HepG2 (cell line): ENCODE measurements around the gene AUTS2. TPM values are rescaled to one million over a fixed set of nuclear protein-coding genes. Genes with fewer than 3 reads are reported as not detected.

ENCODE experiments used
- ATAC-seq: fragments of 200-7000 bp; cut with Tn5 transposase; 3 replicates; pipeline ENCODE4 v1.9.1; 2020; ENCODE audit warnings: mild to moderate bottlenecking, moderate library complexity
- BruUV-seq: library from RNA; stranded (reverse); fragments of 400-500 nt; replicated peaks from 2 replicates; lab custom pipeline; 2021; lab: Mats Ljungman, UMichigan
- CTCF ChIA-PET: fragments of 300-600 bp; formaldehyde crosslinking; extraction: SDS; loops from one replicate; lab custom pipeline; 2021; ENCODE audit warnings: low total read pairs, inconsistent platforms, low intra/inter-chr PET ratio; lab: Yijun Ruan, JAX
- POLR2A ChIA-PET: fragments of 350-600 bp; sonication (Branson Sonifier 250); formaldehyde crosslinking; loops from one replicate; lab custom pipeline; 2020; ENCODE audit warnings: antibody characterized with exemption, inconsistent platforms; lab: Yijun Ruan, JAX
- DNase-seq: peaks from one replicate; pipeline ENCODE4 v3.0.0-alpha.2; 2015; ENCODE audit warnings: low spot score
- FAIRE-seq: peaks from 3 replicates; lab custom pipeline; 2011; peaks lifted over from hg19 to GRCh38; lab: Jason Lieb, UNC
- H2AFZ ChIP-seq: one replicate; pipeline ENCODE4 v1.6.1; 2011; ENCODE audit warnings: low read length, inconsistent platforms
- H3K27ac ChIP-seq: fragments of 300-600 bp; 3 replicates; pipeline ENCODE4 v1.8.0; 2011; ENCODE audit warnings: mixed run types, mild to moderate bottlenecking, mixed read lengths, low read length, inconsistent platforms; ENCODE audit not compliant: insufficient read depth; ENCODE audit errors: extremely low read length
- H3K27me3 ChIP-seq, 2 experiments: fragments of 200-600 bp in 1 of 2; 2 replicates in 1 of 2; 3 replicates in 1 of 2; pipeline versions ENCODE4 v1.6.0 to v1.8.0; 2011; ENCODE audit warnings: low read length in 2 of 2, mild to moderate bottlenecking in 2 of 2, moderate library complexity in 2 of 2, inconsistent platforms in 1 of 2; ENCODE audit not compliant: insufficient read depth in 2 of 2, control insufficient read depth in 1 of 2
- H3K36me3 ChIP-seq, 2 experiments: fragments of 200-600 bp in 1 of 2; replicated peaks in 1 of 2; 2 replicates in 1 of 2; 3 replicates in 1 of 2; pipeline versions ENCODE4 v1.5.1 to v1.8.0; 2011; ENCODE audit warnings: low read length in 2 of 2, inconsistent platforms in 1 of 2; ENCODE audit not compliant: insufficient read depth in 2 of 2, control insufficient read depth in 1 of 2
- H3K4me1 ChIP-seq: 2 replicates; pipeline ENCODE4 v1.5.1; 2012; ENCODE audit warnings: low read length, inconsistent platforms; ENCODE audit not compliant: insufficient read depth
- H3K4me2 ChIP-seq: 2 replicates; pipeline ENCODE4 v1.6.0; 2011; ENCODE audit warnings: low read depth, low read length, inconsistent platforms
- H3K4me3 ChIP-seq, 3 experiments: fragments of 200-600 bp in 1 of 3; sonication (generic), shearing (Covaris generic) in 1 of 3; replicated peaks in 1 of 3; 2 replicates each; pipeline ENCODE4 v1.5.1; 2011 to 2016; ENCODE audit warnings: low read length in 3 of 3, inconsistent platforms in 2 of 3, low read depth in 2 of 3, mild to moderate bottlenecking in 2 of 3, control low read depth in 1 of 3, mixed read lengths in 1 of 3; ENCODE audit not compliant: insufficient read depth in 1 of 3
- H3K79me2 ChIP-seq: one replicate; pipeline ENCODE4 v1.6.1; 2011; ENCODE audit warnings: low read length, inconsistent platforms; ENCODE audit not compliant: insufficient read depth
- H3K9ac ChIP-seq: 2 replicates; pipeline ENCODE4 v1.6.0; 2011; ENCODE audit warnings: mild to moderate bottlenecking, low read depth, low read length, inconsistent platforms; ENCODE audit not compliant: insufficient read depth
- H3K9me3 ChIP-seq: 2 replicates; pipeline ENCODE4 v1.5.1; 2012; ENCODE audit warnings: mild to moderate bottlenecking, low read length
- H4K20me1 ChIP-seq: 2 replicates; pipeline ENCODE4 v1.6.0; 2011; ENCODE audit warnings: inconsistent platforms, mild to moderate bottlenecking, low read length, moderate library complexity; ENCODE audit not compliant: insufficient read depth
- GFI1 ChIP-seq: sonication (generic); formaldehyde crosslinking; IDR thresholded peaks from 2 replicates; pipeline ENCODE4 v1.5.0; 2020; ENCODE audit warnings: missing genetic modification reagents, mild to moderate bottlenecking, borderline replicate concordance
- HMGA1 ChIP-seq: sonication (generic); formaldehyde crosslinking; conservative IDR thresholded peaks from 2 replicates; pipeline ENCODE4 v1.4.0; 2020; ENCODE audit warnings: missing genetic modification reagents
- PAWR ChIP-seq: sonication (generic); formaldehyde crosslinking; IDR thresholded peaks from 2 replicates; pipeline ENCODE4 v1.4.0; 2020; ENCODE audit warnings: missing genetic modification reagents, mild to moderate bottlenecking, borderline replicate concordance
- TCF7 ChIP-seq: sonication (generic); IDR thresholded peaks from 2 replicates; pipeline ENCODE4 v1.6.1; 2016; ENCODE audit warnings: antibody characterized with exemption, low read depth
- TFE3 ChIP-seq: IDR thresholded peaks from 2 replicates; pipeline ENCODE4 v1.6.1; 2016
- ZNF432 ChIP-seq: sonication (generic); formaldehyde crosslinking; IDR thresholded peaks from 2 replicates; pipeline ENCODE4 v1.5.0; 2020; ENCODE audit warnings: missing genetic modification reagents, mild to moderate bottlenecking, borderline replicate concordance
- ZNF652 ChIP-seq: IDR thresholded peaks from 2 replicates; pipeline ENCODE4 v1.6.1; 2016; ENCODE audit warnings: low read depth, borderline replicate concordance
- ZNF772 ChIP-seq: sonication (generic); formaldehyde crosslinking; IDR thresholded peaks from 2 replicates; pipeline ENCODE4 v1.5.0; 2020; ENCODE audit warnings: mild to moderate bottlenecking, missing genetic modification reagents
- WGBS: methylation state at CpG from one replicate; pipeline ENCODE4 v1.1.6; 2017; ENCODE audit warnings: low lambda C conversion rate; 5-methylcytosine and 5-hydroxymethylcytosine counted together
- in situ Hi-C: cut with HindIII; loops from 2 replicates; pipeline ENCODE4 v1.10.0; 2017; ENCODE audit warnings: low pct_unique_long_range_greater_than_20kb; ENCODE audit not compliant: extremely low pct_ligation_motif_present
- intact Hi-C: fragments of 100-400 bp; cut with micrococcal nuclease; formaldehyde crosslinking; loops from one replicate; pipeline ENCODE4 v1.10.0; 2022; ENCODE audit not compliant: unreplicated experiment
- polyA plus RNA-seq, 8 experiments: library from polyadenylated mRNA; depleted of rRNA in 3 of 8; stranded (reverse) in 7 of 8; unstranded in 1 of 8; fragments of >200 nt; fragmentation: Illumina TruSeq in 4 of 8; extraction: Trizol in 4 of 8; gene quantifications; 2 replicates each; pipeline versions ENCODE4 v1.2.1 to v1.2.3, GENCODE V29; 2011 to 2016; ENCODE audit warnings: low read depth in 4 of 8, missing spikeins in 1 of 8, mixed read lengths in 1 of 8; ENCODE audit not compliant: insufficient read depth in 1 of 8
- total RNA-seq, 5 experiments: library from RNA; depleted of rRNA; stranded (reverse); fragments of >200 nt; fragmentation: Illumina TruSeq; extraction: Trizol; gene quantifications; 2 replicates each; pipeline ENCODE4 v1.2.3, GENCODE V29; 2016; ENCODE audit warnings: low read depth in 1 of 5

AUTS2 gene
- total and polyA plus RNA-seq, 2 of the 13 experiments (the other 11 are each of a cell fraction or from before 2014, with no cell fraction given), result 0.38 TPM; not detected in 1

DNA sequence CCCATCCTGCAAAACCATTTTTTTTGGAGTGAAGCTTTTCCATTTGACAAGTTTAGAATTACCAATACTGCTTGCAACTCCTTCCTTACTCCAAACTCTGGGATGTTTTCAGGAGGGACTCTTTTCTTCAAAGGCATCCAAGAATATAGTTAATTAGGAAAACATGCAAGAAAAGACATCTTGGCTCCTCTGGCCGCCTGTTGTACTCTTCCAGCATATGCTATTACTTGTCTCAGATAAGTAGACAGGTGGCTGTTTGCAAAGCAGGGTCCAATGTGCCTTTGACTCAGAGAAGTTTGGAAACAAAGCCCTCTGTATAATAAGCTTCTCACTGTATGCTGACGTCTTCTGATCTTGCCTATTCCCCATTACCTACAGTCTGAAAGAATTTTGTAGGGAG, 746.5 kb downstream of the AUTS2 start (continued):
- TF ChIP-seq GFI1, result no peak

DNA sequence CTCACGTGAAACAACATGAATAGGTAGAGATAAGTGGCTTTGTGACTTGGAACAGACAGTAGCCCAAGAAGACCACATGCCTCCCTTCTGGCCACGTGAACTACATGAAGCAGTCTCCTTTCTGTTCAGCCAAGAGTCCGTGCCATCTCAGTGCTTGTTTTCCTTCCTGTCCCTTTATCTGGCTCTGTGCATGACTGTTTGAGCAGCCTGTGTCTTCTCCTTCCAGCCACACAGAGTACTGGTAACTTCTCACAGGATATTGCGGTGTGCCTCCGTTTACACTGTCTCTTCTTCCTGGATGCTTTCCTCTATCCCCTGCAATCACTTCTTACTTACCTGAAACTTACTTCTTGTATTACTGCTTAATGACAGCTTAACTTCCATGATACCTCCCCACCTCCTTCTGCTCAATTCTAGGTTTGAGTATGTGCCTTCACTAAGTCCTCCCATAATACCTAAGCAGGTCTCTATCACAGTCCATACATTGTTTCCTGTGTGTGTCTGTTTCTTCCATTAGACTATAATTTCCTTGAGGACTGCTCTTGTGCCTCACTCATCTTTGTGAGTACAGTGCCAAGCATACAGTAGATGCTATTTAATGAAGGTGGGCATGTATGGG, 748.7 kb downstream of the AUTS2 start:
- Histone ChIP-seq H3K36me3 (no peaks in the 10 kb centered on the region), H3K79me2 (no peaks in the 10 kb centered on the region), H3K9me3 (no peaks in the 10 kb centered on the region), H3K4me3 (no peak overlapping the region), H3K4me2 (no peak overlapping the region), H2AFZ (no peak overlapping the region), H3K4me1 (no peaks in the 10 kb centered on the region), H3K27ac (no peak overlapping the region)
- in situ Hi-C loops, result no loop called here
- no peak for FAIRE-seq
- CTCF ChIA-PET, result no interaction called here
- intact Hi-C loops, result no loop called here
- ATAC-seq, result no peak
- WGBS, result 36% methylated on average over 5 of the region's 5 CpGs
- BruUV-seq, result no TSS peak
- TF ChIP-seq ZNF652 (CRISPR knock-in tag) (no peak), ZNF432 (CRISPR knock-in tag) (no peak), PAWR (no peak), ZNF772 (CRISPR knock-in tag) (no peak)
- TF ChIP-seq, all 625 proteins: peak for 0
- no peaks in the 10 kb centered on the region for H3K27me3 ChIP-seq
- POLR2A ChIA-PET, result no interaction called here
- H3K9ac ChIP-seq, result no peak overlapping the region
- H4K20me1 ChIP-seq, result no peaks in the 10 kb centered on the region
- no peak for DNase-seq

DNA sequence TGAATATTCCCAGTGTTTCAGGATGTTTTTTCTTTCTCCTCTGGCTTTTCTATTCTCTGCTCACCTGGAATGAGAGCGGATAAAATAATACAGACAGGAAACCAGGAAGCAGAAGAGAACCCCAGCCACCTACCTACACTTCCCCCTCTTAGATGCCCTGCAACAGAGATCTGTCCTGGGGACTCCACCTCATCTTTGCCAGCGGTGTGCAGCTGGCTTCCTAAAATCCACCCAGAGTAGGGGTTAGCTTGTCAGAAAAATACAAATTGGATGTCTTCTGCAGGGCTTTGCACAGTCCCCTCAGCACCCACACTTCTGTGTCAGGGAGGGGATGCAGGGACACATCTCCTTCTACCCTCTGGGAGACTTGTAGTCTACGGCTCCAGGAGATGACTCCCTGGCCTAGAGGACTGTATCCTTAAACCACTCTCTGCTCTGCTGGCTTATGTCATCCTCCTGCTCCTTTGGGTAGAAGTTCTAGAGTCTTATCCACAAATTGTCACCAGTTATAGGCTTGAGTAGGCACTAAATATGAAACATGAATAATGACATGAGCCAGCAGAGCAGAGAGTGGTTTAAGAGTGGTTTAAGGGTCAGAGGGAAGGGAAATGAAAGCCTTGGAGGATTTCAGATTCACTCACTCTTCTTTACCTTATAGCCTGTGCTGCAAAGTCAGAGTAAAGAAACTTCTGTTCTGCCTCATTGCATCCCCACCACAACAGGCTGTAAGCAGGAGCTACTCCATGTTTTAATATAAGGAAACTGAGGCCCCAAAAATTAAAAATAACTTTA, 749.4 kb downstream of the AUTS2 start:
- no peak for ATAC-seq
- H3K27ac ChIP-seq, result no peak overlapping the region
- ChIA-PET CTCF (no interaction called here), POLR2A (no interaction called here)
- no peak overlapping the region for H3K9ac ChIP-seq
- intact Hi-C loops, result no loop called here
- no peak overlapping the region for H3K4me2 ChIP-seq
- no peaks in the 10 kb centered on the region for H3K27me3 ChIP-seq
- BruUV-seq, result no TSS peak
- H3K4me3 ChIP-seq, result no peak overlapping the region
- H3K4me1 ChIP-seq, result no peaks in the 10 kb centered on the region
- no peaks in the 10 kb centered on the region for H3K36me3 ChIP-seq
- H4K20me1 ChIP-seq, result no peaks in the 10 kb centered on the region
- no peak for DNase-seq
- TF ChIP-seq TFE3 (CRISPR knock-in tag) (no peak), ZNF652 (CRISPR knock-in tag) (no peak), HMGA1 (CRISPR knock-in tag) (no peak), TCF7 (no peak)
- TF ChIP-seq, all 625 proteins: peak for 0
- no peak for FAIRE-seq
- H2AFZ ChIP-seq, result no peak overlapping the region
- 21% methylated on average over 3 of the region's 3 CpGs for WGBS
- no peaks in the 10 kb centered on the region for H3K9me3 ChIP-seq
- in situ Hi-C loops, result no loop called here
- H3K79me2 ChIP-seq, result no peaks in the 10 kb centered on the region
